ENCODE data around the gene ABCB8.

- no peak for TF ChIP-seq CTCF (IDR thresholded peaks at IDR 0.05; ENCODE audit: extremely low read depth in 1 of 2, insufficient read depth in 1 of 2, low read depth in 1 of 2, low read length in 2 of 2)
- TF ChIP-seq POLR2A (IDR thresholded peaks at IDR 0.05; ENCODE audit: low read depth, low read length): no peak
- TF ChIP-seq JUN (IDR thresholded peaks at IDR 0.05; ENCODE audit: borderline replicate concordance, insufficient read depth, insufficient read length, low read depth): no peak
- TF ChIP-seq EZH2 (IDR thresholded peaks at IDR 0.05; ENCODE audit: borderline replicate concordance, low read depth, low read length, severe bottlenecking): no peak
Measured at GRCh38 chr7:151045967-151046366, 17.7 kb downstream of the ABCB8 start.

Measured in endothelial cell of umbilical vein (primary cell).